Suprapubic skin (tissue), 3 donors: ENCODE results near the gene OR4D11.

Experiments
- EP300 ChIP-seq: sonication (generic); formaldehyde crosslinking; IDR thresholded peaks from one replicate; pipeline ENCODE4 v1.6.1; 2017; ENCODE audit warnings: antibody characterized with exemption
- TF ChIP-seq, protein P1 (sequence below), 2 donors: fragments of 200-600 bp in 1 of 2; fragments of 450-650 bp in 1 of 2; sonication (generic) in 1 of 2; IDR thresholded peaks; one replicate each; pipeline ENCODE4 v1.5.1; 2016 to 2019; ENCODE audit warnings: antibody characterized with exemption in 2 of 2, mild to moderate bottlenecking in 1 of 2, moderate library complexity in 1 of 2

DNA sequence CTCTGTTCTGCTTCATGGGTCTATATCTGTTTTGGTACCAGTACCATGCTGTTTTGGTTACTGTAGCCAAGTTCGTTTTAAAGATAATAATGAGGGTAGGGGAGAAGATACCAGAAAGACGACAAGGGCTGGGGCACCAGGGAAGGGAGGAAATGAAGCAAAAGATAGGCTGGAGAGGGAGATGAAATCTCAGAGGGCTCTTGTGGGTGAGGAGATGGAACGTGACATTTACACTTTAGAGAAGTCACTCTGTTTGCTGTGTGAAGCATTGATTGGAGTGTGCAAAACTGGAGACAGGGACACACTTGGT lies 41.4 kb downstream of the OR4D11 start:
- TF ChIP-seq, protein P1, sequence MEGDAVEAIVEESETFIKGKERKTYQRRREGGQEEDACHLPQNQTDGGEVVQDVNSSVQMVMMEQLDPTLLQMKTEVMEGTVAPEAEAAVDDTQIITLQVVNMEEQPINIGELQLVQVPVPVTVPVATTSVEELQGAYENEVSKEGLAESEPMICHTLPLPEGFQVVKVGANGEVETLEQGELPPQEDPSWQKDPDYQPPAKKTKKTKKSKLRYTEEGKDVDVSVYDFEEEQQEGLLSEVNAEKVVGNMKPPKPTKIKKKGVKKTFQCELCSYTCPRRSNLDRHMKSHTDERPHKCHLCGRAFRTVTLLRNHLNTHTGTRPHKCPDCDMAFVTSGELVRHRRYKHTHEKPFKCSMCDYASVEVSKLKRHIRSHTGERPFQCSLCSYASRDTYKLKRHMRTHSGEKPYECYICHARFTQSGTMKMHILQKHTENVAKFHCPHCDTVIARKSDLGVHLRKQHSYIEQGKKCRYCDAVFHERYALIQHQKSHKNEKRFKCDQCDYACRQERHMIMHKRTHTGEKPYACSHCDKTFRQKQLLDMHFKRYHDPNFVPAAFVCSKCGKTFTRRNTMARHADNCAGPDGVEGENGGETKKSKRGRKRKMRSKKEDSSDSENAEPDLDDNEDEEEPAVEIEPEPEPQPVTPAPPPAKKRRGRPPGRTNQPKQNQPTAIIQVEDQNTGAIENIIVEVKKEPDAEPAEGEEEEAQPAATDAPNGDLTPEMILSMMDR (IDR thresholded peaks at IDR 0.05): no peak
- no peak for TF ChIP-seq EP300
